Stomach (tissue), 4 donors: ENCODE data around the gene DPYSL5.

Source experiments
- CTCF ChIP-seq, 7 experiments: fragments of 450-650 bp in 4 of 7; fragments of 200-600 bp in 3 of 7; sonication (generic) in 3 of 7; IDR thresholded peaks; one replicate each; pipeline ENCODE4 v1.5.1; 2016 to 2019; ENCODE audit warnings: antibody characterized with exemption in 7 of 7, control low read depth in 2 of 7, mild to moderate bottlenecking in 1 of 7
- POLR2A ChIP-seq, 4 donors: fragments of 450-650 bp; IDR thresholded peaks; one replicate each; pipeline ENCODE4 v1.6.1; 2016; ENCODE audit warnings: antibody characterized with exemption in 4 of 4, control low read depth in 2 of 4, mild to moderate bottlenecking in 1 of 4, moderate library complexity in 1 of 4
- POLR2AphosphoS5 ChIP-seq, 3 donors: sonication (generic); formaldehyde crosslinking; IDR thresholded peaks; one replicate each; pipeline ENCODE4 v1.6.1; 2016; ENCODE audit warnings: antibody characterized with exemption in 3 of 3

- TF ChIP-seq POLR2AphosphoS5 (IDR thresholded peaks at IDR 0.05) (no peak), CTCF (IDR thresholded peaks at IDR 0.05) (no peak), POLR2A (IDR thresholded peaks at IDR 0.05) (no peak)
These were observed 103.3 kb downstream of the DPYSL5 start for GRCh38 chr2:26951236-26951635.
